Bronchial epithelial cell (primary cell): ENCODE results near the gene IGDCC3. TPM values are rescaled to one million over a fixed set of nuclear protein-coding genes. Genes with fewer than 3 reads are reported as not detected.

Experiments
- DNase-seq: peaks from one replicate; pipeline ENCODE4 v3.0.0-alpha.2; 2010; ENCODE audit warnings: low read depth
- FAIRE-seq: peaks from 2 replicates; lab custom pipeline; 2011; peaks lifted over from hg19 to GRCh38; lab: Jason Lieb, UNC
- H3K27me3 ChIP-seq: 2 replicates; pipeline ENCODE4 v1.5.1; 2011; ENCODE audit warnings: low read length; ENCODE audit not compliant: control insufficient read depth, insufficient read depth
- H3K36me3 ChIP-seq: 2 replicates; pipeline ENCODE4 v1.5.1; 2011; ENCODE audit warnings: low read length; ENCODE audit not compliant: control insufficient read depth, insufficient read depth
- H3K4me3 ChIP-seq: 2 replicates; pipeline ENCODE4 v1.5.1; 2011; ENCODE audit warnings: mild to moderate bottlenecking, low read depth, low read length, control low read depth
- CTCF ChIP-seq: IDR thresholded peaks from 2 replicates; pipeline ENCODE4 v1.5.1; 2011; ENCODE audit warnings: mild to moderate bottlenecking, moderate library complexity, low read length, control low read depth, inconsistent platforms; ENCODE audit not compliant: insufficient read depth, severe bottlenecking
- total RNA-seq: library from RNA; depleted of rRNA; stranded (reverse); fragments of >200 nt; gene quantifications from 2 replicates; pipeline ENCODE4 v1.2.1, GENCODE V29; 2014

Gene IGDCC3
- total RNA-seq, 1 donor from 2014 or later: not detected

DNA sequence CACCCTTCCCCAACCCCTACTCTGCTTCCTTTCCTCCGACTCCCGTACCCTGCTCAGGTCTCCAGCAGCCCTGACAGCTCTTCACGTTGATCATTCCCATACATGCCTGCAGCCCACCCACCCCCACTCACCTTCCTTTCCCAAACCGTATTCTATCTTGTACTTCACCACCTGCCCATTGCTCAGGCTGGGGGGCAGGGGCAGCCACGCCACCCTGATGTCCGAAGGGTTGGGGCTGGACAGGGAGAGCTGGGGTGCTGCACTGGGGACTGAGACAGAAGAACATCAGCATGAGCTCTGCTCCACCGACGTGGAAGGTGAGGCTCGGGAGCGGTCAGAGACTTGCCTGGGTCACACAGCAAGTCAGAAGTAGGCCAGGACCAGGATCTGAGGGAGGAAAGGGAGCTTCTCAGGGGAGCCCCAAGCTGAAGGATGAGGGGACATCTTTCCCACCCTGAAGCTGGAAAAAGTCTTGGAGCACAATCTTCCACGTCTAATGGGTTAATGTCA is 16.5 kb upstream of the IGDCC3 start:
- no peak for TF ChIP-seq CTCF
- FAIRE-seq (no peak), DNase-seq (no peak)
- Histone ChIP-seq H3K4me3 (no peak overlapping the region), H3K36me3 (no peaks in the 10 kb centered on the region), H3K27me3 (peaks cover 24% of the 10 kb centered on the region)

GRCh38 chr15:65393557-65393956 is 15.8 kb upstream of the IGDCC3 start:
- FAIRE-seq: no peak

DNA sequence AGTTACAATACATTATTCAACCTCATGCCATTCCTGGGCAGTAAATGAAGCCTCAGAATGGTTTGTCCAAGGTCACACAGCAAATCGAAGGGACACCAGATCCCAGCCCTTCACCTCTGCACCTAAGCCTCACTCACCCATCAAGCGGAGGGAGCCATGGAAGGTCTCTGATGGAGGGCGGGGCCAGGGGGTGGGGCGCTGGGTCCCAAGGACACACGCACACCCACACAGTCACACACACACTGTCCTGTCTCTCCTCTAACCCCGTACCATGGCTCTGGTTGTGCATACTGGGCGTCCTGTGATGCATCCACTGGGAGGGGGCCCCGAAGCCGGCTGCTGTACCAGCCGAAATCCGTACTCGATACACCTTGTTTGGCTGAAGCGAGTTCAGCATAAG is 15.3 kb upstream of the IGDCC3 start:
- no peak for FAIRE-seq

More at GRCh38 chr15:65393557-65393956, 15.8 kb upstream of the IGDCC3 start:
- TF ChIP-seq CTCF: no peak
- H3K36me3 ChIP-seq: no peaks in the 10 kb centered on the region
- H3K27me3 ChIP-seq: peaks cover 24% of the 10 kb centered on the region
- no peak overlapping the region for H3K4me3 ChIP-seq
- DNase-seq: no peak

GRCh38 chr15:65392368-65392767 is 14.6 kb upstream of the IGDCC3 start:
- no peak for TF ChIP-seq CTCF
- FAIRE-seq (peak; percentile 32), DNase-seq (no peak)
- H3K36me3 ChIP-seq: no peaks in the 10 kb centered on the region
- peaks cover 24% of the 10 kb centered on the region for H3K27me3 ChIP-seq
- H3K4me3 ChIP-seq: no peak overlapping the region

More for the DNA sequence above, 15.3 kb upstream of the IGDCC3 start:
- Histone ChIP-seq H3K27me3 (peaks cover 24% of the 10 kb centered on the region), H3K4me3 (no peak overlapping the region), H3K36me3 (no peaks in the 10 kb centered on the region)
- TF ChIP-seq CTCF: no peak
- DNase-seq: no peak

DNA sequence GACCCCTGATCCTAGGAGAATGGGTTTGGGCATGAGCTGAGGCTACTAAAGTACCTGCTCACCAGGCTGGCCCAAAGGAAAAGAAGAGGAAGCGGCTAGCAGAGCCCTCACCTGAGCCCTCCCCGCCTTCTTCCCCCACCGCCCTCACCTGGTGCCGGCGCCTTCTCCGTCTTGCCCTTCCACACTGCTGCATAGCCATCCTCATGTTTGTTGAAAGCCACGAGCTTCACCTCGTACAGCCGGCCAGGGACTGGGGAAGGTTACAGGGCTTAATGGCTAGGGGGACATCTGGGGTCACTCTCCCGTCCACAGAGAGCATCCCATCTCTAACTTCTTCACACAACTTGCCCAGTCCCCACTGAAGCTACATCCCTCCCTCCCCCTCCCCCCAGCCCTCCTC is 13.9 kb upstream of the IGDCC3 start:
- no peak for TF ChIP-seq CTCF
- H3K27me3 ChIP-seq: peaks cover 20% of the 10 kb centered on the region
- FAIRE-seq: no peak

DNA sequence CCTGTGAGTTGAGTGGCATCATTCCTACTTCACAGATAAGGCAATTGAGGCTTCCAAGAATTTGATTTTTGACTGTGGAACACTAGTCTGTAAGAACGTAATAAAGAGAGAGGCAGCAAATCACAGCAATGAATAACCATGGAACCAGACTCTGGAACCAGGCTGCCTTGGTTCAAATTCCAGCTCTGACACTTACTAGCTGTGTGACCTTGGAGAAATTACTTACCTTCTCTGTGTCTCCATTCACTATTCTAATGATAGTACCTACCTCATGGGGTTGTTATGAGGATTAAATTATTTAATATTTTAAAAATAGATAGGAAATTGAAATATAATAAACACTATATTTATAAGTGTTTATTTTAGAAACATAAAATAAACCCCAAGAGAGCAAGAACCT is 12.6 kb upstream of the IGDCC3 start:
- H3K4me3 ChIP-seq: no peak overlapping the region
- no peak for DNase-seq
- TF ChIP-seq CTCF: no peak
- FAIRE-seq: no peak
- H3K36me3 ChIP-seq: no peaks in the 10 kb centered on the region
- peaks cover 12% of the 10 kb centered on the region for H3K27me3 ChIP-seq

More for the DNA sequence above, 13.9 kb upstream of the IGDCC3 start:
- no peak overlapping the region for H3K4me3 ChIP-seq
- DNase-seq: no peak
- H3K36me3 ChIP-seq: no peaks in the 10 kb centered on the region
